Measurements from ENCODE around the gene PRPF40A.

The PRPF40A gene

GRCh38 chr2:152694161-152694661, 23.1 kb downstream of the PRPF40A start:
- H3K27ac ChIP-seq = no peak overlapping the region
- TF ChIP-seq CTCF (conservative IDR thresholded peaks at IDR 0.05) = no peak

GRCh38 chr2:152693033-152693432, 24.2 kb downstream of the PRPF40A start:
- no peak for TF ChIP-seq CTCF (conservative IDR thresholded peaks at IDR 0.05)

GRCh38 chr2:152686321-152686720, 30.9 kb downstream of the PRPF40A start:
- no peak overlapping the region for H3K27ac ChIP-seq
- no peak for TF ChIP-seq CTCF (conservative IDR thresholded peaks at IDR 0.05)

More at GRCh38 chr2:152693033-152693432, 24.2 kb downstream of the PRPF40A start:
- H3K27ac ChIP-seq = no peak overlapping the region

GRCh38 chr2:152683400-152683799, 33.9 kb downstream of the PRPF40A start:
- H3K27ac ChIP-seq = no peak overlapping the region
- no peak for TF ChIP-seq CTCF (conservative IDR thresholded peaks at IDR 0.05)

GRCh38 chr2:152682663-152683062, 34.6 kb downstream of the PRPF40A start:
- H3K27ac ChIP-seq = no peak overlapping the region
- no peak for TF ChIP-seq CTCF (conservative IDR thresholded peaks at IDR 0.05)

- no peak overlapping the region for H3K27ac ChIP-seq
- no peak for TF ChIP-seq CTCF (conservative IDR thresholded peaks at IDR 0.05)
Observed at GRCh38 chr2:152678808-152679207, 38.5 kb downstream of the PRPF40A start.

GRCh38 chr2:152676461-152676860, 40.8 kb downstream of the PRPF40A start:
- no peak for TF ChIP-seq CTCF (conservative IDR thresholded peaks at IDR 0.05)
- no peak overlapping the region for H3K27ac ChIP-seq

Measured in VCaP (cell line).